ENCODE data around the gene GAS6. TPM values are rescaled to one million over a fixed set of nuclear protein-coding genes. Genes with fewer than 3 reads are reported as not detected.

The GAS6 gene
- polyA plus RNA-seq, 1 donor = 48.4 TPM

DNA sequence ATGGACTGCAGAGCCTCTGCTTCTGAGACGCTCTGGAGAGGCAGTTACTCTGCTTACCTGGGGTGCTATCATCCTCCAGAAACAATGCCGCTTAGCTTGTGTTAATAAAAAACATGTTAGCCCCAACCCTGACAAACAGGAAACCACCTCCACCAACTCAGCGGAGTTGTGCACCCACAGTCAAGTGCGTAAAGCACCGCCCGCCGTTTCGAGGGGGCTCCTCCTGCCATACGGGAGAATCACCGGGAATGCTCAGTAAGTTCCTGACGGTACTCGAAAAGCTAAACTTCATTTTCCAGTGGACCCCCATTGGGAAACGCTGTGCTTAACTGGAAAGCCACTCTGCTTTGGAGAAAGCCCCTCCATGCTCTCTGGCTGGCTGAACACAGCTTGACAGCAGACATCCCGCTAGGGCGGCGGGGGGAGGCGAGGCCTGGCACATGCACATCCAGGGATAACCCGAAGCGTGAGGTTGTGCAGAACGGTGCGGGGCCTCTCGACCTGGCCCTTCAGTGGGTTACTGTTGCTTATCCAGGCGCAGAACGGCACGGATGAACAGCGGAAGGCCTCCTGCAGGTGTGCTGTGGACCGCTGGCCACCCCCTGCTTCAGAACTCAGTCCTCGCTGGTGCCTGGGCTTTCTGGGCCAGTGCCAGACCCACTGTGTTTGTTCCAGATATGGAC lies 17.1 kb downstream of the GAS6 start:
- Histone ChIP-seq H3K36me3 (ENCODE audit: control insufficient read depth, insufficient read depth, low read length) (peaks cover 7% of the 10 kb centered on the region), H3K9me3 (ENCODE audit: control insufficient read depth, low read depth, low read length) (no peaks in the 10 kb centered on the region), H3K27ac (ENCODE audit: low read length) (no peak overlapping the region), H3K4me1 (ENCODE audit: control insufficient read depth, insufficient read depth, low read length) (peaks cover 18% of the 10 kb centered on the region), H3K27me3 (ENCODE audit: control insufficient read depth, insufficient read depth, low read length) (no peaks in the 10 kb centered on the region), H3K4me3 (ENCODE audit: low read length) (no peak overlapping the region)
- no peak for DNase-seq
- no CpG with 5 or more reads among the region's 28 CpGs for WGBS (ENCODE audit: insufficient coverage, low lambda C conversion rate)

DNA sequence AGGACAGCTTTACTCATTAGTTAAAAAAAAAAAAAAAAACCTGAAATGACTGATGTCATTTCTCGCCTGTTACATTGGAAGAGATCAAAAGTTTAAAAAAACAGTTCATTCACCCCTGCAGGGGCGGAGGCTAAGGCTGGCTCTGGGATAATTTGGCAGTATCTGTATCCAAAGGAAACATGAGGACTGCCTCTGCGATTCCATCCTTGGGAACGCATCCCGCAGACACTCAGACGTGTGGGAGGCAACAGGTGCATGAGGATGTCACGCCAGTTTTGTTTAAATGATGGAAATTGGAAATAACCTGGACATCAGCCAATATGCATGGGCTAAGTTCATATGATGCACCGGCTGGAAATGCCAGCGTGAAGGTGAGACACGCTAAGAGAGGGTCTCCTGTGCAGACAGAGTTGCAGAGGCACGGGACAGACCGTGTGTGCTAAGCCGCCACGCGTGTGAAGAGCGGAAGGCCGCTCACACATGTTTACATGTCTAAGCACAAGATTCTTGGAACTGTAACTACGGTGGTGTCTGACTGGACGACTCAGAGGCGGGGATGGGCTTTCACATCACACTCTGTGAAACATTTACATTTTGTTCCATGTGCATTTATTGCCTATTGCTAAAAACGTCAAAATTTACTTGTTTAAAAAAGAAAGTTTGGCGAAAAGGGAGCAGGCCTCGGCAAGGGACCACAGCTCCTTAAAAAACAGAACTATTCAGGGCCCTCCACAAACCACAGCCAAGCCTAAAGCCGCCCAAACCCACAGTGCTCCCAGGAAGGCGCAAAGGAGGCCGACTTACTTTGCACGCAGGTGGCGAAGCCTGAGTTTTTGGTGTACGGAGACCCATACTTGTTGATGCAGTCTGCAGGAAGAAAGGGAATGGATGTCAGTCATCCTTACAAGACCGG lies 17.9 kb downstream of the GAS6 start:
- peaks cover 7% of the 10 kb centered on the region for H3K36me3 ChIP-seq (ENCODE audit: control insufficient read depth, insufficient read depth, low read length)
- no peak overlapping the region for H3K27ac ChIP-seq (ENCODE audit: low read length)
- DNase-seq = no peak
- WGBS (ENCODE audit: insufficient coverage, low lambda C conversion rate) = 63% methylated on average over 4 of the region's 30 CpGs
- H3K4me1 ChIP-seq (ENCODE audit: control insufficient read depth, insufficient read depth, low read length) = peaks cover 18% of the 10 kb centered on the region
- no peaks in the 10 kb centered on the region for H3K27me3 ChIP-seq (ENCODE audit: control insufficient read depth, insufficient read depth, low read length)
- no peak overlapping the region for H3K4me3 ChIP-seq (ENCODE audit: low read length)
- H3K9me3 ChIP-seq (ENCODE audit: control insufficient read depth, low read depth, low read length) = peaks cover 1% of the 10 kb centered on the region

DNA sequence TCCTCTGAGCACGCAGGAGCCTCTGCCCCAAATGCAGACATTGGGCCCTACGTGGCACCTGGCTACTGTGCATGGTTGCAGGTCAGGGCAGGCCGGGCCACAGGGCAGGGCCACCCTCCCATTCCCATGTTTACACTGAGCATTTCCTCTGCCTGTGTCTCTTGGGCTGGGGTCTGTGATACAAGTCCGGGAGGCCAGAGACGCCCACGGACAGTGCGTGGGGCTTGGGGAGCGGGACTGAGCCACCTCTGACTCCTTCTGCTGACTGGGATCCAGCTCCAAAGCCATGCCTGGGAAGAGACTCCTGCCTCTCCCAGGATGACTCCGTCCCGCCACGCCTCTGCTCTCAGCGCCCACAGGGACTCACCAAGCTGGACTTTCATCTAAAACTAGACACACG lies 18.8 kb downstream of the GAS6 start:
- DNase-seq = no peak
- Histone ChIP-seq H3K27ac (ENCODE audit: low read length) (no peak overlapping the region), H3K9me3 (ENCODE audit: control insufficient read depth, low read depth, low read length) (peaks cover 2% of the 10 kb centered on the region), H3K4me1 (ENCODE audit: control insufficient read depth, insufficient read depth, low read length) (peaks cover 18% of the 10 kb centered on the region), H3K27me3 (ENCODE audit: control insufficient read depth, insufficient read depth, low read length) (no peaks in the 10 kb centered on the region), H3K4me3 (ENCODE audit: low read length) (no peak overlapping the region), H3K36me3 (ENCODE audit: control insufficient read depth, insufficient read depth, low read length) (peaks cover 7% of the 10 kb centered on the region)
- no CpG with 5 or more reads among the region's 13 CpGs for WGBS (ENCODE audit: insufficient coverage, low lambda C conversion rate)

DNA sequence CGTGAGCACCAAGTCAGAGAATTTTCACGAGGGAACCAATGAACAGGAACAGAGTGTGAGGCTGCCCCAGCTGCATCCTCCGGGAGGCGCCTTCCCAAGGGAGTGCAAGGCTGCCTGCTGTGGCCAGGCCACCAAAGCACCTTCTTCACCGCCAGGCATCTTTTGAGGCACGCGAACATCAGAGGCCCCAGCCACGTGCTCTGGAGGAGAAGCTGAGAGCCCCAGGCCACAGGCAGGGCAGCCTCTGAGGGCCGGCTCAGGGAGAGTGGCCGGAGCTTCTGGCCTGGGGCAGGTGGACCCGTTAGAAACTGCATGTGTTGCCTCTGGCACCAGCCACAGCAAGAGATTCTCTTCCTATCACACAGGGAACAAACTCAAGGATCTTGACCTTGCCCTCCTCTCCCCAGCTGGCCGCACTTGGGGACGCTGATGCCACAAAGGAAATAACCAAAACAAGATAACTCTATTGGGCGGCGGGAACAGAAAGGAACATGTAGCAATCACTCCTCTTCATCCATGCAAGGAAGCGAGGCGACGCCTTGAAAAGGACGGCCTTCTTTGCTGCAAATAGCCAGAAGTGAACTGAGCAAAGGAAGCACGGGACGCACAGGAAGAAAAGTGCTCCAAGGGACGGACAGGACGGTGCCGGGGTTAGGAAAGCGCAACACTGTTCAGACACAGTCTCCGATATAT lies 19.9 kb downstream of the GAS6 start:
- 100% methylated on average over 3 of the region's 26 CpGs for WGBS (ENCODE audit: insufficient coverage, low lambda C conversion rate)
- H3K36me3 ChIP-seq (ENCODE audit: control insufficient read depth, insufficient read depth, low read length) = peaks cover 8% of the 10 kb centered on the region
- no peaks in the 10 kb centered on the region for H3K27me3 ChIP-seq (ENCODE audit: control insufficient read depth, insufficient read depth, low read length)
- peaks cover 2% of the 10 kb centered on the region for H3K9me3 ChIP-seq (ENCODE audit: control insufficient read depth, low read depth, low read length)
- H3K4me3 ChIP-seq (ENCODE audit: low read length) = no peak overlapping the region
- no peak for DNase-seq
- H3K27ac ChIP-seq (ENCODE audit: low read length) = no peak overlapping the region
- H3K4me1 ChIP-seq (ENCODE audit: control insufficient read depth, insufficient read depth, low read length) = peaks cover 11% of the 10 kb centered on the region

DNA sequence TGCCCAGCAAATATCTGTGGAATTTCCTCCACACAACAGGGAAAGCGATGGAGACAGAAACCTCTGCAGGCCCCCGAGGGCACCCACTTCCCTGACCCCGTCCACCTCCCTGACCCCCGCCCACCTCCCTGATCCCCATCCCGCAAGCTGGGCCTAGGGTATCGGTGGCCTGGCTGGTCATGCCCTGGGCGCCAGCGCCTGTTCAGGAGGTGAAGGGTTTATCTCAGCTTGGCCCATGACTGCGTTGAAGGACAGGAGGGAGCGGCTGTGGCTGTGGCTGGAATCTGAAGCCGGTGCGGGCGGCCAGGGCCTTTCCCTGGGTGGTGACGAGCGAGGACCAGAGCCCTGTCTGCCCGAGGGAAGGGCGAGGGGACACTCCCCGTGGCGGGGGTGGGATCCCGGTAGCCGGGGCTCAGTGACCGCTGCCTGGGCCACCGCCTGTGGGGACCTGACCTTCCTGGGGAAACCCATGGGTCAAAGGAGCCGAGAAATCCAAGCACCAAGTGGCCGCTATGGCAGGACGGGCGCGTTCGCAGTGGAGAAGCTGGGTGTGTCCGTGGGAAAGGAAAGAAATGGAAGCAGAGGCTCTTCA lies 20.7 kb downstream of the GAS6 start:
- Histone ChIP-seq H3K36me3 (ENCODE audit: control insufficient read depth, insufficient read depth, low read length) (peaks cover 11% of the 10 kb centered on the region), H3K4me1 (ENCODE audit: control insufficient read depth, insufficient read depth, low read length) (peaks cover 7% of the 10 kb centered on the region), H3K27ac (ENCODE audit: low read length) (no peak overlapping the region), H3K27me3 (ENCODE audit: control insufficient read depth, insufficient read depth, low read length) (no peaks in the 10 kb centered on the region), H3K9me3 (ENCODE audit: control insufficient read depth, low read depth, low read length) (peaks cover 2% of the 10 kb centered on the region), H3K4me3 (ENCODE audit: low read length) (no peak overlapping the region)
- DNase-seq = no peak
- WGBS (ENCODE audit: insufficient coverage, low lambda C conversion rate) = no CpG with 5 or more reads among the region's 30 CpGs

DNA sequence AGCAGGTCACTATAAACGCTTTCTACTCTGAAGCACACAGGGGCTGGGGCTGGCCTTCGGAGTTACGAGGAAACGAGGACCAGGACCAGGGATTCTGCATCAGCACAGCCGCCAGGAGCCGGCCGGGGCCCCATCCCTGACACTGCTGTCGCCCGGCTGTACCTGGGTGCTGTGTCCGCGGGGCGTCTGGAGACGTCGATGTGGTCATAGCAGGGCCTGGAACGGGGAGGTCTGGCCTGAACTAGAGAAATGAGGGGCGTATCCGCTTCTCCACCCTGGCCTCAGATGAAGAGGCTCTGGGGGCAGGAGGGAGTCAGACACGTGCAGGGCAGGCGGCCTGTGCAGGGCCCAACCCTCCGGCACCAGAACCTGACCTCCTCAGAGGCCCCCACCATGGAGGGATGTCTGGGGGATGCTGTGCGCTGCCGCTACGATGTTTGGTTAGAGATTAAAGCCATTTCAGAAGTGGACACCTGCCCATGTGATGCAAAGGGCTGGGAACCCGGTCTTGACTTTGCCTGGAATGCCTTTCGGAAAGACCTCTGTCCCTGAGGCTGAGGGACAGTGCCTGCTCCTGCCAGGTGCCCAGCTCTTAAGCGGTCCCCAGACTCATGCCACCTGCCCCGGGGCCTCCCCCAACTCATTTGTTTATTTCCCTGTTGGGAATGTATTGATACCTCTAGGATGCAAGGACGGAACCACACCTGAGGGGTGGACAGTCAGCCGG lies 21.4 kb downstream of the GAS6 start:
- H3K27ac ChIP-seq (ENCODE audit: low read length) = no peak overlapping the region
- no peak for DNase-seq
- peaks cover 9% of the 10 kb centered on the region for H3K36me3 ChIP-seq (ENCODE audit: control insufficient read depth, insufficient read depth, low read length)
- H3K4me3 ChIP-seq (ENCODE audit: low read length) = no peak overlapping the region
- H3K27me3 ChIP-seq (ENCODE audit: control insufficient read depth, insufficient read depth, low read length) = no peaks in the 10 kb centered on the region
- H3K4me1 ChIP-seq (ENCODE audit: control insufficient read depth, insufficient read depth, low read length) = peaks cover 13% of the 10 kb centered on the region
- peaks cover 2% of the 10 kb centered on the region for H3K9me3 ChIP-seq (ENCODE audit: control insufficient read depth, low read depth, low read length)
- WGBS (ENCODE audit: insufficient coverage, low lambda C conversion rate) = 100% methylated on average over 1 of the region's 29 CpGs

DNA sequence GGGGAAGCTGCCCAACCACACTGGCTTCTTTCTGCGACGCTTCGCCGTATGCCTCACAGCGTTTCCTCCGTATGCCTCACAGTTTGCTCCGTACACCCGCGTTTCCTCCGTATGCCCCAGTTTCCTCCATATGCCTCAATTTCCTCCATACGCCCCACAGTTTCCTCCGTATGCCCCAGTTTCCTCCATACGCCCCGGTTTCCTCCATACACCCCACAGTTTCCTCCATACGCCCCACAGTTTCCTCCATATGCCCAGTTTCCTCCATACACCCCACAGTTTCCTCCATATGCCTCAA lies 22.6 kb downstream of the GAS6 start:
- Histone ChIP-seq H3K27ac (ENCODE audit: low read length) (no peak overlapping the region), H3K4me3 (ENCODE audit: low read length) (no peak overlapping the region), H3K4me1 (ENCODE audit: control insufficient read depth, insufficient read depth, low read length) (peaks cover 16% of the 10 kb centered on the region), H3K27me3 (ENCODE audit: control insufficient read depth, insufficient read depth, low read length) (no peaks in the 10 kb centered on the region), H3K9me3 (ENCODE audit: control insufficient read depth, low read depth, low read length) (peaks cover 2% of the 10 kb centered on the region), H3K36me3 (ENCODE audit: control insufficient read depth, insufficient read depth, low read length) (peaks cover 9% of the 10 kb centered on the region)
- WGBS (ENCODE audit: insufficient coverage, low lambda C conversion rate) = 90% methylated on average over 13 of the region's 15 CpGs
- no peak for DNase-seq

DNA sequence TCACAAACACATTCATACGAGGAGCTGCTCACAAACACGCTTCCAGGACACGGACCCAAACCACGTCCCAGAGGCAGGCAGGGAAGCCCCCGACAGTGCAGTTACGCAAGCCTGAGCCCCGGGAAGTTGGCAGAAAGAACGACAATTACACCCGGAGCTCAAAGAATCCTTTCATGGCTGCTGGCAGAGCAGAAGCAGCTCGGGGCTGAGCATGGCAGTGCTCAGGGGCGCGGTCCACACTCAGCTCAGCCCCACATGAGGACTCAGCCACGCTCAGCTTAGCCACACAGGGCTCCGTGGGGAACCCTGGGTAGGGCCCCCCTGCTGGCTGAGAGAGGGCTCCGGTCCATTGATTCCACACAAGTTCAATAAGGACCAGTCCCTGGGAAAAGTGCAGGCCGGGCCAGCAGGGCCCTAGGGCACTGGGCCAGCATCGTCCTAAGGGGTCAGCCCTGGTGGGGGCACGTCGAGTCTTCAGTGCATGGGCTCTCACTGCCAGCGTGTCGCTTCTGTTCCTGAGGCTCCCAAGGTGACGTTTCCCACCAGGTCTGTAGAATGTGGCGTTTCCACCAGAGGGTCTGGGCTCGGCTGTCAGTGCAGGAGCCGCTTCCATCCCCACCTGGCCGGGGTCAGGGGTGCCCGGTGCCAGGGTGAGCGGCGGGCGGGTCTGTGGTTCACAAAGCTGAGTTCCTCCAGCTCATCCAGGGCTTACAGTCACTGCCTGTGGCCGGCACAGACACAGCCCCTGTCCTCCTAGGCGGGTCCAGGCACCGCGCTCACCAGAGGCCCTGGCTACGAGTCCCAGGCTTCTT lies 23.1 kb downstream of the GAS6 start:
- Histone ChIP-seq H3K36me3 (ENCODE audit: control insufficient read depth, insufficient read depth, low read length) (peaks cover 9% of the 10 kb centered on the region), H3K27me3 (ENCODE audit: control insufficient read depth, insufficient read depth, low read length) (no peaks in the 10 kb centered on the region), H3K9me3 (ENCODE audit: control insufficient read depth, low read depth, low read length) (peaks cover 2% of the 10 kb centered on the region), H3K4me1 (ENCODE audit: control insufficient read depth, insufficient read depth, low read length) (peaks cover 16% of the 10 kb centered on the region), H3K4me3 (ENCODE audit: low read length) (no peak overlapping the region), H3K27ac (ENCODE audit: low read length) (no peak overlapping the region)
- no CpG with 5 or more reads among the region's 35 CpGs for WGBS (ENCODE audit: insufficient coverage, low lambda C conversion rate)
- DNase-seq = no peak

DNA sequence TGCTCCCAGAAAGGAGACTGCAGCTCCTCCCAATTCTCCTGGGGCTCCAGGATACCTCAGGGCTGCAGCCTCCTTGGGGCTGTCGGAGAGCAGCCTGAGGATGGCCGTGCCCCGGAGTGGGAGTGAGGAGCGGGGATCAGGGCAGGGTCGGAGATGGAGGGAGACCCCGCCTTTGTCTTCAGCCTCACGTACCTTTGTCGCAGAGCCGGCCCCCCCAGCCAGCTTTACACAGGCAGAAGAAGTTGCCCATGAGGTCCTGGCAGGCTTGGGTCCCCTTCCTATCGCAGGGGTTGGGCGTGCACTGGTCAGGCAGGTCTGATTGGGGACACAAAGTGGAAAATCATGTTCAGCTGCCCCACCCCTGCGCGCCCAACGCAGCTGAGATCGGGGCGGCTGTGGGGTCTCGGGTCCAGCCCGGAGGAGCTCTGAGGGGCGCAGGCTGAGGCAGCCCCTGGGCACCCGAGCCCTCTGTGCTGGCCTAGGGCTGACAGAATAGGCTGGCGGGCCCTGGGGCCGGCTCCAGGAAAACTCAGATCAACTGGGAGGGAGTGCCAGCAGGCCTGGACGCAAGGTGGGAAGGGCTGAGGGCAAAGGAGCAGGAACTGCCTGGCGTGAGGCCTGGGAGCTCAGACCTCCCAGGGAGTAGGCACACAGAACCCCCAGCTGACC lies 24.2 kb downstream of the GAS6 start:
- Histone ChIP-seq H3K27me3 (ENCODE audit: control insufficient read depth, insufficient read depth, low read length) (no peaks in the 10 kb centered on the region), H3K27ac (ENCODE audit: low read length) (no peak overlapping the region), H3K36me3 (ENCODE audit: control insufficient read depth, insufficient read depth, low read length) (peaks cover 17% of the 10 kb centered on the region), H3K4me1 (ENCODE audit: control insufficient read depth, insufficient read depth, low read length) (peaks cover 11% of the 10 kb centered on the region), H3K9me3 (ENCODE audit: control insufficient read depth, low read depth, low read length) (peaks cover 2% of the 10 kb centered on the region), H3K4me3 (ENCODE audit: low read length) (no peak overlapping the region)
- DNase-seq = no peak
- WGBS (ENCODE audit: insufficient coverage, low lambda C conversion rate) = no CpG with 5 or more reads among the region's 24 CpGs

Data from large intestine (tissue), 3 donors.